HCT116 (cell line): ENCODE results near the gene GABBR2. TPM values are rescaled to one million over a fixed set of nuclear protein-coding genes. Genes with fewer than 3 reads are reported as not detected.

Experiments used
- ATAC-seq: fragments of 200-7000 bp; cut with Tn5 transposase; 2 replicates; pipeline ENCODE4 v1.9.1; 2020; ENCODE audit warnings: mild to moderate bottlenecking, moderate library complexity
- BruUV-seq: library from RNA; stranded (reverse); fragments of 400-500 nt; replicated peaks from 2 replicates; lab custom pipeline; 2021; lab: Mats Ljungman, UMichigan
- CTCF ChIA-PET: fragments of 300-600 bp; sonication (Branson Sonifier 250); formaldehyde crosslinking; loops from one replicate; lab custom pipeline; 2021; ENCODE audit warnings: antibody characterized with exemption; lab: Charles Lee
- POLR2A ChIA-PET: fragments of 300-600, 350-600 bp; sonication (Branson Sonifier 250); formaldehyde crosslinking; loops from one replicate; lab custom pipeline; 2021; ENCODE audit warnings: antibody characterized with exemption; lab: Charles Lee
- RAD21 ChIA-PET, 2 experiments: fragments of 300-600 bp; sonication (Branson Sonifier 250); formaldehyde crosslinking; loops; one replicate each; lab custom pipeline; 2023; ENCODE audit warnings: low total read pairs in 2 of 2; ENCODE audit not compliant: uncharacterized antibody in 2 of 2, unreplicated experiment in 2 of 2, low non-redundant PET in 1 of 2; lab: Charles Lee
- DNase-seq: peaks from one replicate; pipeline ENCODE4 v3.0.0-alpha.2; 2010; ENCODE audit warnings: low read depth, low spot score
- H2AFZ ChIP-seq: fragments of 200-600 bp; shearing (Covaris generic), sonication (generic); 2 replicates; pipeline ENCODE4 v1.6.1; 2017; ENCODE audit warnings: low read depth, mixed run types, mixed read lengths, antibody characterized with exemption, low read length; ENCODE audit not compliant: poor library complexity, severe bottlenecking
- H3K27ac ChIP-seq: 2 replicates; pipeline ENCODE4 v1.5.1; 2012; ENCODE audit warnings: low read depth, low read length
- H3K27me3 ChIP-seq: fragments of 200-600 bp; sonication (generic); 2 replicates; pipeline ENCODE4 v1.6.1; 2016; ENCODE audit warnings: mixed run types, low read length, mixed read lengths; ENCODE audit not compliant: insufficient read depth
- H3K36me3 ChIP-seq, 2 experiments: fragments of 200-500 bp in 1 of 2; fragments of 200-600 bp in 1 of 2; sonication (Bioruptor generic) in 1 of 2; sonication (generic) in 1 of 2; 2 replicates each; pipeline versions ENCODE4 v1.5.1 to v1.6.1; 2014 to 2016; ENCODE audit warnings: low read length in 2 of 2, inconsistent platforms in 1 of 2, mixed read lengths in 1 of 2, mixed run types in 1 of 2; ENCODE audit not compliant: insufficient read depth in 2 of 2, control insufficient read depth in 1 of 2
- H3K4me1 ChIP-seq, 2 experiments: fragments of 200-600 bp in 1 of 2; sonication (generic) in 1 of 2; 2 replicates each; pipeline versions ENCODE4 v1.5.1 to v1.6.1; 2012 to 2017; ENCODE audit warnings: low read length in 2 of 2, inconsistent platforms in 1 of 2, mild to moderate bottlenecking in 1 of 2, mixed read lengths in 1 of 2, mixed run types in 1 of 2, moderate library complexity in 1 of 2; ENCODE audit not compliant: insufficient read depth in 2 of 2, control insufficient read depth in 1 of 2
- H3K4me2 ChIP-seq: fragments of 200-600 bp; sonication (generic); 2 replicates; pipeline ENCODE4 v1.6.1; 2017; ENCODE audit warnings: mixed run types, low read length, mixed read lengths
- H3K4me3 ChIP-seq, 2 experiments: fragments of 200-600 bp in 1 of 2; sonication (generic) in 1 of 2; replicated peaks in 1 of 2; 2 replicates each; pipeline ENCODE4 v1.5.1; 2011 to 2016; ENCODE audit warnings: low read length in 2 of 2, control low read depth in 1 of 2, low read depth in 1 of 2, mild to moderate bottlenecking in 1 of 2, mixed read lengths in 1 of 2, mixed run types in 1 of 2
- H3K79me2 ChIP-seq: fragments of 200-600 bp; sonication (generic); 2 replicates; pipeline ENCODE4 v1.6.1; 2017; ENCODE audit warnings: mild to moderate bottlenecking, mixed run types, low read length, moderate library complexity, mixed read lengths; ENCODE audit not compliant: insufficient read depth
- H3K9ac ChIP-seq: fragments of 200-600 bp; sonication (generic); 2 replicates; pipeline ENCODE4 v1.6.1; 2016; ENCODE audit warnings: low read length, mixed read lengths
- H3K9me2 ChIP-seq: fragments of 200-600 bp; sonication (generic), shearing (Covaris generic); 2 replicates; pipeline ENCODE4 v1.6.1; 2017; ENCODE audit warnings: mixed run types, mild to moderate bottlenecking, moderate library complexity; ENCODE audit not compliant: insufficient read depth
- H3K9me3 ChIP-seq, 2 experiments: fragments of 200-500 bp in 1 of 2; fragments of 200-600 bp in 1 of 2; sonication (Bioruptor generic) in 1 of 2; sonication (generic) in 1 of 2; 2 replicates each; pipeline ENCODE4 v1.6.1; 2014 to 2017; ENCODE audit warnings: low read length in 2 of 2, mixed read lengths in 2 of 2, inconsistent platforms in 1 of 2, low read depth in 1 of 2, mild to moderate bottlenecking in 1 of 2, mixed run types in 1 of 2, moderate library complexity in 1 of 2; ENCODE audit not compliant: control insufficient read depth in 1 of 2, insufficient read depth in 1 of 2
- H4K20me1 ChIP-seq: fragments of 200-600 bp; sonication (generic), shearing (Covaris generic); 2 replicates; pipeline ENCODE4 v1.6.1; 2017; ENCODE audit warnings: mixed run types, mild to moderate bottlenecking, moderate library complexity; ENCODE audit not compliant: insufficient read depth
- CEBPB ChIP-seq: IDR thresholded peaks from 2 replicates; pipeline ENCODE4 v1.6.1; 2012; ENCODE audit warnings: low read depth
- EGR1 ChIP-seq: IDR thresholded peaks from 2 replicates; pipeline ENCODE4 v1.6.1; 2012; ENCODE audit warnings: low read depth
- REST ChIP-seq: IDR thresholded peaks from 2 replicates; pipeline ENCODE4 v1.6.1; 2012; ENCODE audit warnings: low read depth
- ZBTB33 ChIP-seq: IDR thresholded peaks from 2 replicates; pipeline ENCODE4 v1.6.1; 2011; ENCODE audit warnings: mild to moderate bottlenecking, low read length, moderate library complexity; ENCODE audit not compliant: insufficient replicate concordance; ENCODE audit errors: extremely low read depth
- intact Hi-C: fragments of 100-400 bp; cut with micrococcal nuclease; formaldehyde crosslinking; loops from 2 replicates; pipeline ENCODE4 v1.10.0; 2022
- total RNA-seq: library from RNA; stranded (reverse); gene quantifications from one replicate; pipeline ENCODE4 v1.2.1, GENCODE V29; 2021; ENCODE audit not compliant: unreplicated experiment

Gene GABBR2
- total RNA-seq, 1 experiment from 2014 or later: 0.15 TPM

- no peak for TF ChIP-seq ZBTB33
Observed at GRCh38 chr9:98351370-98351769, 357.4 kb downstream of the GABBR2 start (continued).

GRCh38 chr9:98347642-98348041 lies 361.1 kb downstream of the GABBR2 start:
- intact Hi-C loops: no loop called here
- ChIA-PET POLR2A (no interaction called here), RAD21 (no interaction called here), CTCF (no interaction called here)
- Histone ChIP-seq H3K9me3 (no peaks in the 10 kb centered on the region), H3K9me2 (no peaks in the 10 kb centered on the region), H3K4me1 (no peaks in the 10 kb centered on the region), H3K9ac (no peak overlapping the region), H3K27ac (no peak overlapping the region), H4K20me1 (no peaks in the 10 kb centered on the region), H3K36me3 (no peaks in the 10 kb centered on the region), H3K79me2 (no peaks in the 10 kb centered on the region), H3K27me3 (peaks cover 25% of the 10 kb centered on the region; the same call in 1 of the 2 replicates), H3K4me3 (no peak overlapping the region), H3K4me2 (no peak overlapping the region), H2AFZ (no peak overlapping the region)
- DNase-seq (no peak), ATAC-seq (no peak)
- BruUV-seq: no TSS peak
- no peak for TF ChIP-seq EGR1
- no peak for TF ChIP-seq REST
- no peak for TF ChIP-seq CEBPB
